DMS79 (cell line): Measurements from ENCODE around the gene TMTC2.

Source experiments
- DNase-seq: peaks from one replicate; lab custom pipeline; 2025; lab: John Stamatoyannopoulos, UW

TMTC2 gene

GRCh38 chr12:82954064-82954463 is 267.4 kb downstream of the TMTC2 start:
- no peak for DNase-seq

- no peak for DNase-seq
Measured at GRCh38 chr12:82954572-82954971, 267.9 kb downstream of the TMTC2 start.

- DNase-seq = no peak
Measured at GRCh38 chr12:82955043-82955442, 268.3 kb downstream of the TMTC2 start.

GRCh38 chr12:82958966-82959365 is 272.3 kb downstream of the TMTC2 start:
- no peak for DNase-seq

GRCh38 chr12:82959821-82960220 is 273.1 kb downstream of the TMTC2 start:
- no peak for DNase-seq

- no peak for DNase-seq
Measured at GRCh38 chr12:82961835-82962234, 275.1 kb downstream of the TMTC2 start.

- no peak for DNase-seq
Measured at GRCh38 chr12:82963956-82964355, 277.2 kb downstream of the TMTC2 start.

GRCh38 chr12:82964446-82964845 is 277.7 kb downstream of the TMTC2 start:
- no peak for DNase-seq

- no peak for DNase-seq
Measured at GRCh38 chr12:82966001-82966559, 279.4 kb downstream of the TMTC2 start.

- DNase-seq = no peak
Measured at GRCh38 chr12:82968631-82969367, 282.1 kb downstream of the TMTC2 start.

- DNase-seq = no peak
Measured at GRCh38 chr12:82970614-82971013, 283.9 kb downstream of the TMTC2 start.

- DNase-seq = no peak
Measured at GRCh38 chr12:82971584-82971983, 284.9 kb downstream of the TMTC2 start.

- no peak for DNase-seq
Measured at GRCh38 chr12:82972624-82973023, 285.9 kb downstream of the TMTC2 start.

- no peak for DNase-seq
Measured at GRCh38 chr12:82973592-82973991, 286.9 kb downstream of the TMTC2 start.

GRCh38 chr12:82981150-82981549 is 294.4 kb downstream of the TMTC2 start:
- DNase-seq = no peak

GRCh38 chr12:82994117-82994516 is 307.4 kb downstream of the TMTC2 start:
- no peak for DNase-seq

- DNase-seq = no peak
Measured at GRCh38 chr12:82996168-82996812, 309.6 kb downstream of the TMTC2 start.

GRCh38 chr12:82998509-82998908 is 311.8 kb downstream of the TMTC2 start:
- no peak for DNase-seq

- DNase-seq = no peak
Measured at GRCh38 chr12:83003026-83003425, 316.3 kb downstream of the TMTC2 start.

GRCh38 chr12:83005534-83006197 is 319.0 kb downstream of the TMTC2 start:
- DNase-seq = no peak

GRCh38 chr12:83008703-83009102 is 322.0 kb downstream of the TMTC2 start:
- DNase-seq = no peak

GRCh38 chr12:83010169-83010804 is 323.6 kb downstream of the TMTC2 start:
- no peak for DNase-seq
